Subcutaneous adipose tissue (tissue), 4 donors: ENCODE data around the gene POU2F1. TPM values are rescaled to one million over a fixed set of nuclear protein-coding genes. Genes with fewer than 3 reads are reported as not detected.

ENCODE experiments used
- total RNA-seq, 4 donors: library from RNA; depleted of rRNA; stranded (reverse); fragments of >200 nt; gene quantifications; one replicate each; pipeline ENCODE4 v1.1.0, GENCODE V29; 2016
- TF ChIP-seq, protein P1 (sequence below): fragments of 450-650 bp; IDR thresholded peaks from one replicate; pipeline ENCODE4 v1.5.1; 2016; ENCODE audit warnings: low read depth, mild to moderate bottlenecking, control low read depth, antibody characterized with exemption, moderate library complexity

Gene POU2F1
- total RNA-seq, 4 donors from 2014 or later, result 17.1 to 40.6 (median 20.5) TPM

DNA sequence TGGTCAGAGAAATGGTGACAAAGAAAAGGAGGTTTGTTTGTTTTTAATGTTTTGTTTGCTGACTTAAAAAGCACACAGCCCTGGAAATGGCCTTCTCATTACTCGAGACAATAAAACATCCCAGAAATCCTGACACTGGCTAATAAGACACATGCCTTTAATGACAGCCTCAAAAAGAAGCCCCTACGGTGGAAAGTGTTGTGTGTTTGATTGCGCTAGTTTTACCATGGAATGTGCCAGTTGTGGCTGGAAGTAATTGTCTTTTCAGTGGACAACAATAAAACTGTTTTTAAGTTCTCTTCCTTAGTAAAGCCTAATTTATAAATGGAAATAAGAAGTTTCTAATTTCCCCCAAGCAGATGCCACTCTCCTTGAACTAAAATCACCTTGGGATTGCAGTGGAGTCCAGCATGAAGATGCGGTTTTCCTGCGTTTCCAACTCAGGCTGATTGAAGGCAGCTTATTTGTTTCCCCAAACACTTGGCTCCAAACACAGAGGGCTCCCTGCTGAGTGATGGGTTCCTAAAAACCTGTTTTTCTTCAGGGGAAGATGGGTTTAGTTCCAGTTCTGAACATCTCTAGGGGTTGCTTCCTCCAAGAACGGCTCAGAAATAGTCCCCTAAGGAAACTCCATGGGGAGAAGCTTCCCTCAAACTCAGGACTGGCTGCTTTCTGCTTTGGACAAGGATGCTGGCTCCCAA, 243.3 kb downstream of the POU2F1 start:
- TF ChIP-seq, protein P1, sequence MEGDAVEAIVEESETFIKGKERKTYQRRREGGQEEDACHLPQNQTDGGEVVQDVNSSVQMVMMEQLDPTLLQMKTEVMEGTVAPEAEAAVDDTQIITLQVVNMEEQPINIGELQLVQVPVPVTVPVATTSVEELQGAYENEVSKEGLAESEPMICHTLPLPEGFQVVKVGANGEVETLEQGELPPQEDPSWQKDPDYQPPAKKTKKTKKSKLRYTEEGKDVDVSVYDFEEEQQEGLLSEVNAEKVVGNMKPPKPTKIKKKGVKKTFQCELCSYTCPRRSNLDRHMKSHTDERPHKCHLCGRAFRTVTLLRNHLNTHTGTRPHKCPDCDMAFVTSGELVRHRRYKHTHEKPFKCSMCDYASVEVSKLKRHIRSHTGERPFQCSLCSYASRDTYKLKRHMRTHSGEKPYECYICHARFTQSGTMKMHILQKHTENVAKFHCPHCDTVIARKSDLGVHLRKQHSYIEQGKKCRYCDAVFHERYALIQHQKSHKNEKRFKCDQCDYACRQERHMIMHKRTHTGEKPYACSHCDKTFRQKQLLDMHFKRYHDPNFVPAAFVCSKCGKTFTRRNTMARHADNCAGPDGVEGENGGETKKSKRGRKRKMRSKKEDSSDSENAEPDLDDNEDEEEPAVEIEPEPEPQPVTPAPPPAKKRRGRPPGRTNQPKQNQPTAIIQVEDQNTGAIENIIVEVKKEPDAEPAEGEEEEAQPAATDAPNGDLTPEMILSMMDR, result no peak

DNA sequence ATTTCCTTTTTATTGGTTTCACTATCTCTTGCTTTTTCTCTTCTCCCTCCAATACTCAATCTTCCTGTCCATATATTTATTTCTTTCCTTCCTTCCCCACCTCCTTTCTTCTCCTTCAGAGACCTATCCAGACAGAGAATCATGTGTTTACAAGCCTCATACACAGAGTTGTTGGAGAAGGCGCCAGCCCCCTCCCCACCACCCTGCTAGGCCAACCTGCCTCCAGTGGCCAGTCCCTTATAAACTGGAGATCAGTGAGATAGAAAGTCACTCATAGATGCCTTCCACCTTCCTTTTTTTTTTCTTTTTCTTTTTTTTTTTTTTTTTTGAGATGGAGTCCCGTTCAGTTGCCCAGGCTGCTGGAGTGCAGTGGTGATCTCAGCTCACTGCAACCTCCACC, 244.3 kb downstream of the POU2F1 start:
- TF ChIP-seq, protein P1, result no peak

DNA sequence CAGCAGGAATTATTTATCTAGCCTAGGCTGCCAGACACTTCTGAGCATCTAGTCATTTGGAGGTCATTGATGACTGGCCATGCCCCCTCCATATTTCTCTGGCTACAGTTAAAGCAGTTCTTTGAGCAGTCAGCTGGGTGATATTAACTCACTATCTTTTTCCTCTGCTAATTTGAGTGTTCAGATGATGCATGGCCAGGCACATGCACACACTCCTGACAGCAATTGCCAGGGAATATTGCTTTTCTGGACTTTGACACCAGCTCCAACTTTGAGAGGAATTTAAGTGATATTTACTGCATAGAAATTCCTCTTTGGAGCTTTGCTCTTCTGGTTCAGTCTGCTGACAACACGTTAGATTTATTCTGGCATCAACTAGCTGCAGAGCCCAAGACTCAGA, 245.1 kb downstream of the POU2F1 start:
- TF ChIP-seq, protein P1, result no peak

DNA sequence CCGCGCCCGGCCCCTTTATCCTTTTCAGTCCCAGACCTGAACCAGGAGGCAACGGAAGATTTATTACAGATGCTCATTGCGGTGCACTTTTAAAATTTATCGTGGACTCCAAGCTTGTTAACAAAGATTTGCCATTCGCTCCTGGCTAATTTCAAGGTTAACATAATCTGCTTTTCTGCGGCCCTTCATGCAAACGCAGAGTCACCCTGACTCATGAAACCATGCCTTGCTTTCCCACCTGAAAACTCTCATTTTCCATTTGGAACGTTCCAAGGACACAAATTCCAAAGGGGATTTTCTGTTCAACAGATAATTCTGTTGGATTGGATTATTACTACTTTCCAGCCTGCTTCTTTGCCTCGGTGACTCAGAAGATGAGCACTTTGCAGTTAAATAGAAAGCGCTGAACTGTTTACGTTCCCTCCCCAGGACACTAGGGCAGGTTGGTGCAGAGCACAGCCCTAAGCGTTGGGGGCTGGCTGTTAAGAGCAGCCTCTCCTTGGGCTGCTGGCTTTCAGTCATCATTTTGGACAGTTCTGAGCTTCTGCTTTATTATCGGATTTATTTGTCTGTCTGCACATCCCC, 246.5 kb downstream of the POU2F1 start:
- TF ChIP-seq, protein P1, result no peak

DNA sequence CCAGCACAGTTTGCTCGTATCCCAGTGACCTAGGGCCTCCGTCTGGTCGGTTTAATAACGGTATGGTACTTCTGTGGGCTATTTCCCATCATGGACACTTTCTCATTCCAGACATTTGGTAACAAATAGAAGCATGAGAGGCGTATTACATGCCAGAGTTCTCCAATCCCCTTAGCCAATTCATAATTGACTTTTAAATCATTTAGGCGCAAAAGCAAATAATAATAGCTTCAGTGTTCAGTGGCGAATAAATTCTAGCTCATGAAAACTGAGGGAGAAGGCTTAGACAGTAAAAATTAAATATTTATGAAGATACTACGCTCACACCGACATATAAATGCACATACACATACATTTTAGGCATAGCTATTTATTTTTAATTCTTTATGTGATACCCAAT, 247.1 kb downstream of the POU2F1 start:
- TF ChIP-seq, protein P1, result no peak

DNA sequence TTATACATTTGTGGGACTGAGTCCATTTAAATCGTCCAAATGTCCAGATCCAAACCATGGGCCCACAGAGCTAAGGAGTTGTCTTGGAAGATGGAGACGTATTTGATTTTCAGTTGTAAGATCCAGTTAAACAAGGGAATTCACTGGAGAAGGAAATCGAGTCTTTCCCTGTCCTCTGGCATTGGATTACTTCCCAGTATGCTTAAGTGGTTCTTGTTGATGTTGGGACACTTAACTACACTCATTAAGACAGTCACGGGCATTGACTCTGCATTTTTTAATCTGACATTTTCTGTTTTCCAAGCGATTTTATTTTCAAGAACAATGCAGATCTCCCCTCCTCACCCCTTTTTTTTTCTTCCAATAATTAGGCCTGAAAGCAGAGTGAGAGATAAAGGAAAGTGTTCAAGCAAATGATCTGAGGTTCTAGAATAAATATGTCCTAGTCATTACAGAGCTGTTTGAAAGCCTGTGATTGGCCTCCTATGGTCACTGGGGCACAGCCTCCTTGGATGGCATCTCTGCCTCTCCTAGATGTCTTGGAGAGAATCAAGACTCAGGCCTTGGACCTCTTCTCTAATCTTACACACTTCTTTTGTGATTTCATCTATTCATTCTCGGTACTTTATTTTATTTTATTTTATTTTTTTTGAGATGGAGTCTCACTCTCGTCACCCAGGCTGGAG, 248.7 kb downstream of the POU2F1 start:
- TF ChIP-seq, protein P1, result no peak

DNA sequence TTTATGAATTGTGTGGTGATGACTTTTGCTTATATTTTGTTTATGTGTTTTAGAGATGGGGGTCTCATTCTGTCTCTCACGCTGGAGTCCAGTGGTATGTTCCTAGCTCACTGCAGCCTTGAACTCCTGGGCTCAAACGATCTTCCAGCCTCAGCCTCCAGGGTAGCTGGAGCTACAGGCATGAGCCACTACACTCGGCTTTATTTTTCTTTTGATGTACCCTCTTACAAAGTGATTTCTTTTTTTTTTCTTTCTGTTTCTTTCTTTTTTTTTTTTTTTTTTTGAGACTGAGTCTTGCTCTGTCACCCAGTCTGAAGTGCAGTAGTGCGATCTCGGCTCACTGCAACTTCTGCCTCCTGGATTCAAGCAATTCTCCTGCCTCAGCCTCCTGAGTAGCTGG, 250.9 kb downstream of the POU2F1 start:
- TF ChIP-seq, protein P1, result no peak
